ENCODE data around the gene PRORP. TPM values are rescaled to one million over a fixed set of nuclear protein-coding genes. Genes with fewer than 3 reads are reported as not detected.

The PRORP gene
- total and polyA plus RNA-seq, 2 of the 13 experiments (the other 11 are each of a cell fraction or from before 2014, with no cell fraction given), result 48.9 to 88.7 TPM

- no peak for TF ChIP-seq ZMAT5 (CRISPR knock-in tag; IDR thresholded peaks at IDR 0.05; ENCODE audit: borderline replicate concordance, low read depth)
- TF ChIP-seq HMG20A (CRISPR knock-in tag; IDR thresholded peaks at IDR 0.05; ENCODE audit: borderline replicate concordance), result no peak
- no peak for TF ChIP-seq PPARG (CRISPR knock-in tag; conservative IDR thresholded peaks at IDR 0.05)
- no peak for TF ChIP-seq CCAR2 (optimal IDR thresholded peaks at IDR 0.05; ENCODE audit: low read depth, low read length)
- no peak for TF ChIP-seq CENPBD1 (CRISPR knock-in tag; IDR thresholded peaks at IDR 0.05; ENCODE audit: borderline replicate concordance, low read depth)
- 0 out of 2 replicates have a peak, but pooled peaks have one; percentile 39 for TF ChIP-seq ZFP90 (CRISPR knock-in tag; IDR thresholded peaks at IDR 0.05; ENCODE audit: borderline replicate concordance)
- TF ChIP-seq RARG (CRISPR knock-in tag; IDR thresholded peaks at IDR 0.05; ENCODE audit: low read depth), result no peak
- no peak for TF ChIP-seq PAWR (CRISPR knock-in tag; IDR thresholded peaks at IDR 0.05; ENCODE audit: borderline replicate concordance)
- no peak for TF ChIP-seq RBAK (CRISPR knock-in tag; IDR thresholded peaks at IDR 0.05)
- TF ChIP-seq ADNP (CRISPR knock-in tag; IDR thresholded peaks at IDR 0.05), result no peak
- no peak for TF ChIP-seq MZF1 (CRISPR knock-in tag; IDR thresholded peaks at IDR 0.05; ENCODE audit: borderline replicate concordance)
- TF ChIP-seq CSRNP2 (CRISPR knock-in tag; conservative IDR thresholded peaks at IDR 0.05; ENCODE audit: low read depth), result no peak
- TF ChIP-seq ZNF816 (CRISPR knock-in tag; IDR thresholded peaks at IDR 0.05; ENCODE audit: borderline replicate concordance), result no peak
- no peak for TF ChIP-seq ZSCAN21 (CRISPR knock-in tag; IDR thresholded peaks at IDR 0.05; ENCODE audit: borderline replicate concordance)
- TF ChIP-seq DRAP1 (CRISPR knock-in tag; IDR thresholded peaks at IDR 0.05), result peak; percentile 2; the same call in 1 of the 2 replicates
- TF ChIP-seq ZNF782 (CRISPR knock-in tag; IDR thresholded peaks at IDR 0.05; ENCODE audit: borderline replicate concordance), result no peak
- no peak for TF ChIP-seq HIVEP1 (CRISPR knock-in tag; IDR thresholded peaks at IDR 0.05)
- TF ChIP-seq ZSCAN12 (CRISPR knock-in tag; IDR thresholded peaks at IDR 0.05), result no peak
- no peak for TF ChIP-seq BCL6 (CRISPR knock-in tag; IDR thresholded peaks at IDR 0.05)
- no peak for TF ChIP-seq ZFP1 (CRISPR knock-in tag; IDR thresholded peaks at IDR 0.05)
- TF ChIP-seq ZMYM2 (CRISPR knock-in tag; IDR thresholded peaks at IDR 0.05), result 0 out of 2 replicates have a peak, but pooled peaks have one; percentile 37
- TF ChIP-seq DNMT1 (CRISPR knock-in tag; IDR thresholded peaks at IDR 0.05), result no peak
- no peak for TF ChIP-seq GFI1 (CRISPR knock-in tag; IDR thresholded peaks at IDR 0.05; ENCODE audit: borderline replicate concordance)
- no peak for TF ChIP-seq ZBTB33 (CRISPR knock-in tag; IDR thresholded peaks at IDR 0.05)
- no peak for TF ChIP-seq NFKBIZ (CRISPR knock-in tag; IDR thresholded peaks at IDR 0.05)
These were observed 24.8 kb downstream of the PRORP start (continued) for GRCh38 chr14:35147186-35147585.

Data from HepG2 (cell line).